A549 (cell line): ENCODE results near the gene LPCAT4. TPM values are rescaled to one million over a fixed set of nuclear protein-coding genes. Genes with fewer than 3 reads are reported as not detected.
A peak's percentile ranks its signal among the peaks of the same experiment; 100 is the strongest.

ENCODE experiments used
- CBX2 ChIP-seq: fragments of 200-600 bp; sonication (generic); IDR thresholded peaks from 2 replicates; pipeline ENCODE4 v1.6.1; 2016; ENCODE audit warnings: low read depth, mild to moderate bottlenecking, borderline replicate concordance
- CBX8 ChIP-seq: fragments of 200-600 bp; sonication (generic); IDR thresholded peaks from 2 replicates; pipeline ENCODE4 v1.6.1; 2016
- CHD4 ChIP-seq: fragments of 200-600 bp; sonication (generic); IDR thresholded peaks from 2 replicates; pipeline ENCODE4 v1.6.1; 2016; ENCODE audit warnings: antibody characterized with exemption, mild to moderate bottlenecking, borderline replicate concordance
- EHMT2 ChIP-seq: fragments of 200-600 bp; sonication (generic); IDR thresholded peaks from 2 replicates; pipeline ENCODE4 v1.6.1; 2016; ENCODE audit warnings: antibody characterized with exemption, low read depth, mild to moderate bottlenecking, moderate library complexity
- FOSB ChIP-seq: fragments of 250-450 bp; sonication (Bioruptor Pico); IDR thresholded peaks from 2 replicates; pipeline ENCODE4 v1.5.0; 2020; ENCODE audit warnings: mild to moderate bottlenecking, moderate library complexity
- FOXS1 ChIP-seq: fragments of 250-450 bp; sonication (Bioruptor Pico); IDR thresholded peaks from 2 replicates; pipeline ENCODE4 v1.5.0; 2020; ENCODE audit warnings: mild to moderate bottlenecking, moderate library complexity
- HEYL ChIP-seq: fragments of 250-450 bp; sonication (Bioruptor Pico); IDR thresholded peaks from 2 replicates; pipeline ENCODE4 v1.8.0; 2021; ENCODE audit warnings: mild to moderate bottlenecking, moderate library complexity
- HOXA7 ChIP-seq: fragments of 250-450 bp; sonication (Bioruptor Pico); IDR thresholded peaks from 2 replicates; pipeline ENCODE4 v1.5.0; 2020; ENCODE audit warnings: mild to moderate bottlenecking, moderate library complexity
- HOXB13 ChIP-seq: fragments of 250-450 bp; sonication (Bioruptor Pico); IDR thresholded peaks from 2 replicates; pipeline ENCODE4 v1.5.0; 2020; ENCODE audit warnings: low read depth, mild to moderate bottlenecking, moderate library complexity
- NPAS2 ChIP-seq: fragments of 250-450 bp; sonication (Bioruptor Pico); IDR thresholded peaks from 2 replicates; pipeline ENCODE4 v1.8.0; 2022; ENCODE audit warnings: mild to moderate bottlenecking, moderate library complexity, borderline replicate concordance
- PHF8 ChIP-seq: fragments of 200-600 bp; sonication (generic); IDR thresholded peaks from 2 replicates; pipeline ENCODE4 v1.6.1; 2016; ENCODE audit warnings: low read depth, mild to moderate bottlenecking, antibody characterized with exemption, moderate library complexity, borderline replicate concordance
- POLR2A ChIP-seq: IDR thresholded peaks from 2 replicates; pipeline ENCODE4 v1.6.1; 2012; ENCODE audit warnings: mild to moderate bottlenecking, low read length
- RAD21 ChIP-seq, 2 experiments: fragments of >200 bp in 1 of 2; sonication (Bioruptor Twin) in 1 of 2; formaldehyde crosslinking in 1 of 2; IDR thresholded peaks in 1 of 2; conservative IDR thresholded peaks in 1 of 2; 2 replicates in 1 of 2; 3 replicates in 1 of 2; pipeline ENCODE4 v1.6.1; 2012 to 2018; ENCODE audit warnings: inconsistent platforms in 1 of 2
- ZC3H11A ChIP-seq: fragments of 450-650 bp; IDR thresholded peaks from 2 replicates; pipeline ENCODE4 v1.6.1; 2014; ENCODE audit warnings: antibody characterized with exemption, mild to moderate bottlenecking
- polyA plus RNA-seq, 4 experiments: library from polyadenylated mRNA; depleted of rRNA in 3 of 4; stranded (reverse); fragments of >200 nt; fragmentation: RNase III in 1 of 4; extraction: RNeasy Plus Mini Kit Qiagen cat#74134 plus additional on column Dnase treatment in 1 of 4; gene quantifications; 2 replicates in 3 of 4; 3 replicates in 1 of 4; pipeline ENCODE4 v1.2.3, GENCODE V29; 2011 to 2017
- TF ChIP-seq, protein P1 (sequence below): fragments of 250-450 bp; sonication (Bioruptor Pico); IDR thresholded peaks from 2 replicates; pipeline ENCODE4 v1.5.0; 2021; ENCODE audit warnings: mild to moderate bottlenecking, moderate library complexity, borderline replicate concordance
- TF ChIP-seq, protein P2 (sequence below): fragments of >200 bp; sonication (Bioruptor Twin); formaldehyde crosslinking; IDR thresholded peaks from 3 replicates; pipeline ENCODE4 v1.5.1; 2016
- TF ChIP-seq, protein P3 (sequence below): fragments of >200 bp; sonication (Bioruptor Twin); formaldehyde crosslinking; IDR thresholded peaks from 2 replicates; pipeline ENCODE4 v1.6.1; 2016
- TF ChIP-seq, protein P4 (sequence below): IDR thresholded peaks from 2 replicates; pipeline ENCODE4 v1.6.1; 2012
- TF ChIP-seq, protein P5 (sequence below): fragments of 150-350 bp; IDR thresholded peaks from 2 replicates; pipeline ENCODE4 v1.6.1; 2014; ENCODE audit warnings: low read depth, mild to moderate bottlenecking, low read length
- TF ChIP-seq, protein P6 (sequence below): fragments of 250-450 bp; sonication (Bioruptor Pico); IDR thresholded peaks from 2 replicates; pipeline ENCODE4 v1.5.0; 2020; ENCODE audit warnings: low read depth, mild to moderate bottlenecking, moderate library complexity
- TF ChIP-seq, protein P7 (sequence below): fragments of 450-650 bp; IDR thresholded peaks from 2 replicates; pipeline ENCODE4 v1.6.1; 2014; ENCODE audit warnings: antibody characterized with exemption

LPCAT4 gene
- polyA plus RNA-seq, 2 of the 4 experiments (the other 2 are of a cell fraction) = 42.9 to 50.1 TPM

DNA sequence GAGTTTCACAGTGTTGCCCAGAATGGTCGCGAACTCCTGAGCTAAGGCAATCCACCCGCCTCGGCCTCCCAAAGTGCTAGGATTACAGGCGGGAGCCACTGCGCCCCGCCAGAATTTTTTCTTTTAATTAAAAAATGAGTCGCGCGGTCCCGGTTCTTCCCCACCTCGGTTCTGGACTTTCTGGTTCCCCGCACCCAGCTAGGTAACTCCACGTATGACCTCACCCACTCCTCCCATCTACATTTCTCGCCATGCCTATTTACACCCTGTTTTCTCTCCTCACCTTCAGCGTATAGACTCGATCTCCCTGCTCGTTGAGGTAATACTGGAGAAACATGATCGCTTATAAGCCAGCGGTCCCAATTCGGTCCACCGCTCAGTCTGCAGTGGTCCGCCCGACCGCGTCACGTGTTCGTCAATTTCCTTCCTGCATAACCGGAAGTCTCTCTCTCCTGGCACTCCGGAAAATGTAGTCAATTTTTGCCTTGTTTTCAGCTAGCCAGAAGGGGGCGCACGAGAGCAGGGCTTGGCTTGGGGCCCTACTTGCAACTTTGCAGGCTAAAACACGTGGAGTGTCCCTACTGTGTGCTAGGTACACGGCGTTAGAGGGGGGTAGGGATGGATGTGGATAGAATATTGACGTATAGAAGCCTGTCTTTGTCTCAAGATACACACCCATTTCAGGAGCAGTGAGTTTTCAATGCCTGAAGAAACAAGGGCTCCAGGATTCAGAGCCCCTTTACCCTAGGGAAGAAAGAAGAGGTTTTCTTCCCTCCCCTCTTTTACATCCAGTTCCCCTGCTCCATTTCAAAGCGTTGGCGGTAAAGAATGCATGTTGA lies 24.0 kb downstream of the LPCAT4 start, which contains the start of the genes NOP10 and NUTM1 (continued):
- peak; percentile 84 to 87 for TF ChIP-seq RAD21 (conservative IDR thresholded peaks at IDR 0.05 in 1 of 2, IDR thresholded peaks at IDR 0.05 in 1 of 2)
- peak; percentile 96 for TF ChIP-seq POLR2A
- TF ChIP-seq FOXS1 (CRISPR knock-in tag) = peak; percentile 44; the same call in 1 of the 2 replicates
- no peak for TF ChIP-seq CBX2
- no peak for TF ChIP-seq FOSB (CRISPR knock-in tag)
- TF ChIP-seq EHMT2 = no peak
- TF ChIP-seq HOXA7 (CRISPR knock-in tag) = no peak
- no peak for TF ChIP-seq ZC3H11A
- no peak for TF ChIP-seq HEYL (CRISPR knock-in tag)
- TF ChIP-seq, protein P1, sequence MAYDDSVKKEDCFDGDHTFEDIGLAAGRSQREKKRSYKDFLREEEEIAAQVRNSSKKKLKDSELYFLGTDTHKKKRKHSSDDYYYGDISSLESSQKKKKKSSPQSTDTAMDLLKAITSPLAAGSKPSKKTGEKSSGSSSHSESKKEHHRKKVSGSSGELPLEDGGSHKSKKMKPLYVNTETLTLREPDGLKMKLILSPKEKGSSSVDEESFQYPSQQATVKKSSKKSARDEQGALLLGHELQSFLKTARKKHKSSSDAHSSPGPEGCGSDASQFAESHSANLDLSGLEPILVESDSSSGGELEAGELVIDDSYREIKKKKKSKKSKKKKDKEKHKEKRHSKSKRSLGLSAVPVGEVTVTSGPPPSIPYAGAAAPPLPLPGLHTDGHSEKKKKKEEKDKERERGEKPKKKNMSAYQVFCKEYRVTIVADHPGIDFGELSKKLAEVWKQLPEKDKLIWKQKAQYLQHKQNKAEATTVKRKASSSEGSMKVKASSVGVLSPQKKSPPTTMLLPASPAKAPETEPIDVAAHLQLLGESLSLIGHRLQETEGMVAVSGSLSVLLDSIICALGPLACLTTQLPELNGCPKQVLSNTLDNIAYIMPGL = peak; percentile 3; the same call in 1 of the 2 replicates
- TF ChIP-seq, protein P2, sequence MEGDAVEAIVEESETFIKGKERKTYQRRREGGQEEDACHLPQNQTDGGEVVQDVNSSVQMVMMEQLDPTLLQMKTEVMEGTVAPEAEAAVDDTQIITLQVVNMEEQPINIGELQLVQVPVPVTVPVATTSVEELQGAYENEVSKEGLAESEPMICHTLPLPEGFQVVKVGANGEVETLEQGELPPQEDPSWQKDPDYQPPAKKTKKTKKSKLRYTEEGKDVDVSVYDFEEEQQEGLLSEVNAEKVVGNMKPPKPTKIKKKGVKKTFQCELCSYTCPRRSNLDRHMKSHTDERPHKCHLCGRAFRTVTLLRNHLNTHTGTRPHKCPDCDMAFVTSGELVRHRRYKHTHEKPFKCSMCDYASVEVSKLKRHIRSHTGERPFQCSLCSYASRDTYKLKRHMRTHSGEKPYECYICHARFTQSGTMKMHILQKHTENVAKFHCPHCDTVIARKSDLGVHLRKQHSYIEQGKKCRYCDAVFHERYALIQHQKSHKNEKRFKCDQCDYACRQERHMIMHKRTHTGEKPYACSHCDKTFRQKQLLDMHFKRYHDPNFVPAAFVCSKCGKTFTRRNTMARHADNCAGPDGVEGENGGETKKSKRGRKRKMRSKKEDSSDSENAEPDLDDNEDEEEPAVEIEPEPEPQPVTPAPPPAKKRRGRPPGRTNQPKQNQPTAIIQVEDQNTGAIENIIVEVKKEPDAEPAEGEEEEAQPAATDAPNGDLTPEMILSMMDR = peak; percentile 99
- TF ChIP-seq, protein P3, sequence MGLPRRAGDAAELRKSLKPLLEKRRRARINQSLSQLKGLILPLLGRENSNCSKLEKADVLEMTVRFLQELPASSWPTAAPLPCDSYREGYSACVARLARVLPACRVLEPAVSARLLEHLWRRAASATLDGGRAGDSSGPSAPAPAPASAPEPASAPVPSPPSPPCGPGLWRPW = no peak
- TF ChIP-seq PHF8 = peak; percentile 46; the same call in 1 of the 2 replicates
- TF ChIP-seq, protein P4, sequence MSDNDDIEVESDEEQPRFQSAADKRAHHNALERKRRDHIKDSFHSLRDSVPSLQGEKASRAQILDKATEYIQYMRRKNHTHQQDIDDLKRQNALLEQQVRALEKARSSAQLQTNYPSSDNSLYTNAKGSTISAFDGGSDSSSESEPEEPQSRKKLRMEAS = peak; percentile 98
- TF ChIP-seq, protein P5, sequence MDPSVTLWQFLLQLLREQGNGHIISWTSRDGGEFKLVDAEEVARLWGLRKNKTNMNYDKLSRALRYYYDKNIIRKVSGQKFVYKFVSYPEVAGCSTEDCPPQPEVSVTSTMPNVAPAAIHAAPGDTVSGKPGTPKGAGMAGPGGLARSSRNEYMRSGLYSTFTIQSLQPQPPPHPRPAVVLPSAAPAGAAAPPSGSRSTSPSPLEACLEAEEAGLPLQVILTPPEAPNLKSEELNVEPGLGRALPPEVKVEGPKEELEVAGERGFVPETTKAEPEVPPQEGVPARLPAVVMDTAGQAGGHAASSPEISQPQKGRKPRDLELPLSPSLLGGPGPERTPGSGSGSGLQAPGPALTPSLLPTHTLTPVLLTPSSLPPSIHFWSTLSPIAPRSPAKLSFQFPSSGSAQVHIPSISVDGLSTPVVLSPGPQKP = no peak
- TF ChIP-seq CHD4 = peak; percentile 78
- no peak; the same call in 1 of the 2 replicates for TF ChIP-seq NPAS2 (CRISPR knock-in tag)
- TF ChIP-seq, protein P6, sequence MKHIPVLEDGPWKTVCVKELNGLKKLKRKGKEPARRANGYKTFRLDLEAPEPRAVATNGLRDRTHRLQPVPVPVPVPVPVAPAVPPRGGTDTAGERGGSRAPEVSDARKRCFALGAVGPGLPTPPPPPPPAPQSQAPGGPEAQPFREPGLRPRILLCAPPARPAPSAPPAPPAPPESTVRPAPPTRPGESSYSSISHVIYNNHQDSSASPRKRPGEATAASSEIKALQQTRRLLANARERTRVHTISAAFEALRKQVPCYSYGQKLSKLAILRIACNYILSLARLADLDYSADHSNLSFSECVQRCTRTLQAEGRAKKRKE (CRISPR knock-in tag) = peak; percentile 11; the same call in 1 of the 2 replicates
- no peak for TF ChIP-seq HOXB13 (CRISPR knock-in tag)
- TF ChIP-seq, protein P7, sequence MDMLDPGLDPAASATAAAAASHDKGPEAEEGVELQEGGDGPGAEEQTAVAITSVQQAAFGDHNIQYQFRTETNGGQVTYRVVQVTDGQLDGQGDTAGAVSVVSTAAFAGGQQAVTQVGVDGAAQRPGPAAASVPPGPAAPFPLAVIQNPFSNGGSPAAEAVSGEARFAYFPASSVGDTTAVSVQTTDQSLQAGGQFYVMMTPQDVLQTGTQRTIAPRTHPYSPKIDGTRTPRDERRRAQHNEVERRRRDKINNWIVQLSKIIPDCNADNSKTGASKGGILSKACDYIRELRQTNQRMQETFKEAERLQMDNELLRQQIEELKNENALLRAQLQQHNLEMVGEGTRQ = peak; percentile 96
- no peak for TF ChIP-seq CBX8
